ENCODE measurements around the gene NCOA5.

GRCh38 chr20:46031701-46032254, 58.0 kb downstream of the NCOA5 start:
- no peak for TF ChIP-seq POLR2A (IDR thresholded peaks at IDR 0.05; ENCODE audit: low read depth)
- no peak for TF ChIP-seq CTCF (IDR thresholded peaks at IDR 0.05)
